Activated B cell treated with CpG ODN at 0.5 μM for 24 hours (primary cell): Measurements from ENCODE around the gene LHFPL6. TPM values are rescaled to one million over a fixed set of nuclear protein-coding genes. Genes with fewer than 3 reads are reported as not detected.

Experiments
- ATAC-seq: fragments of 200-7000 bp; cut with Tn5 transposase; one replicate; pipeline ENCODE4 v1.10.0; 2021; ENCODE audit warnings: low read depth, mild to moderate bottlenecking, moderate library complexity
- CTCF ChIA-PET: fragments of 350-600 bp; sonication (Branson Sonifier 250); formaldehyde crosslinking; loops from one replicate; lab custom pipeline; 2021; ENCODE audit warnings: antibody characterized with exemption; lab: Charles Lee
- POLR2A ChIA-PET: fragments of 350-600 bp; sonication (Branson Sonifier 250); formaldehyde crosslinking; loops from one replicate; lab custom pipeline; 2021; ENCODE audit warnings: antibody characterized with exemption; lab: Charles Lee
- DNase-seq: peaks from one replicate; pipeline ENCODE4 v3.0.0; 2022
- H3K27ac Mint-ChIP-seq: one replicate; pipeline ENCODE4 v1.8.0; 2020; ENCODE audit warnings: mixed read lengths
- H3K27me3 Mint-ChIP-seq: one replicate; pipeline ENCODE4 v1.8.0; 2021; ENCODE audit warnings: mixed read lengths
- H3K36me3 Mint-ChIP-seq: one replicate; pipeline ENCODE4 v1.8.0; 2021; ENCODE audit warnings: low read depth, mixed read lengths
- H3K4me1 Mint-ChIP-seq: one replicate; pipeline ENCODE4 v1.8.0; 2021; ENCODE audit warnings: mixed read lengths
- H3K4me3 Mint-ChIP-seq: one replicate; pipeline ENCODE4 v1.8.0; 2020; ENCODE audit warnings: mild to moderate bottlenecking, mixed read lengths
- H3K9me3 Mint-ChIP-seq: one replicate; pipeline ENCODE4 v1.8.0; 2020; ENCODE audit warnings: mixed read lengths
- intact Hi-C: fragments of 100-400 bp; cut with micrococcal nuclease; formaldehyde crosslinking; loops from one replicate; pipeline ENCODE4 v1.15.1; 2024
- total RNA-seq: library from RNA; stranded (reverse); gene quantifications from 2 replicates; pipeline ENCODE4 v1.2.3, GENCODE V29; 2022
- TF ChIP-seq, protein P1 (sequence below): fragments of 200-600 bp; IDR thresholded peaks from one replicate; pipeline ENCODE4 v1.8.0; 2022; ENCODE audit warnings: antibody characterized with exemption, mild to moderate bottlenecking

Gene LHFPL6
- total RNA-seq, 1 donor from 2014 or later = 0.13 TPM

DNA sequence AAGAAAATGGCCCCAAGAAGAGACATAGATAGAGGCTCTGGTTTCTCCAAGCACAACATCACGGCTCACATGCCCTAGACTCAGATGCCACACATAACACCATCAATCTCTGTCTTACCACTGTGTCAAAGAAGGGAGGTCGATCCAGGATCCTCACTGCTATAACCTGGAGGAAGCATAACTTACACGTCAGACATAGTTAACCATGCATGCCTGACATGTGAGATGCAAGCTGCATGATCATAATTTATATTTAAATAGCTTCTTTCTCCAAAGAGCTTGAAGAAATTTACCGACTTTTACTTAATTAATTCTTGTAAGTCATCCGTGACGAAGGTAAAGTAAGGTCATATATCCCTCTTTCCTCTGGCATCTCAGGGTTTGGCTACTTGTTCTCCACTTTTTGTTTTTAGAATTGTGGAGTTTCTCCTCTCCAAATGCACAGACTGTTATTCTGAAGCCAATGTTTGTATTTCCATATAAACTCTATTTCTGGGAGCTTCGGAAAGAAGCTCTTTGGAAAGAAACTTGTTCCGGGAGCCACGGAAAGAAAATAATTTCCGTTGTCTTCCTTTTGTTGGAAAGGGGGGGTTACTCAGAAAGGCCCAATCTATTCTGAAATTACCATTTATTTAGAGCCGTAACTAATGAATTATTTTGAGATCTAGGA, 205.6 kb downstream of the LHFPL6 start:
- TF ChIP-seq, protein P1, sequence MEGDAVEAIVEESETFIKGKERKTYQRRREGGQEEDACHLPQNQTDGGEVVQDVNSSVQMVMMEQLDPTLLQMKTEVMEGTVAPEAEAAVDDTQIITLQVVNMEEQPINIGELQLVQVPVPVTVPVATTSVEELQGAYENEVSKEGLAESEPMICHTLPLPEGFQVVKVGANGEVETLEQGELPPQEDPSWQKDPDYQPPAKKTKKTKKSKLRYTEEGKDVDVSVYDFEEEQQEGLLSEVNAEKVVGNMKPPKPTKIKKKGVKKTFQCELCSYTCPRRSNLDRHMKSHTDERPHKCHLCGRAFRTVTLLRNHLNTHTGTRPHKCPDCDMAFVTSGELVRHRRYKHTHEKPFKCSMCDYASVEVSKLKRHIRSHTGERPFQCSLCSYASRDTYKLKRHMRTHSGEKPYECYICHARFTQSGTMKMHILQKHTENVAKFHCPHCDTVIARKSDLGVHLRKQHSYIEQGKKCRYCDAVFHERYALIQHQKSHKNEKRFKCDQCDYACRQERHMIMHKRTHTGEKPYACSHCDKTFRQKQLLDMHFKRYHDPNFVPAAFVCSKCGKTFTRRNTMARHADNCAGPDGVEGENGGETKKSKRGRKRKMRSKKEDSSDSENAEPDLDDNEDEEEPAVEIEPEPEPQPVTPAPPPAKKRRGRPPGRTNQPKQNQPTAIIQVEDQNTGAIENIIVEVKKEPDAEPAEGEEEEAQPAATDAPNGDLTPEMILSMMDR = no peak
- Mint-ChIP-seq H3K36me3 (no peaks in the 10 kb centered on the region), H3K9me3 (no peaks in the 10 kb centered on the region), H3K27me3 (no peaks in the 10 kb centered on the region), H3K4me1 (no peaks in the 10 kb centered on the region), H3K27ac (no peak overlapping the region), H3K4me3 (no peak overlapping the region)
- ChIA-PET POLR2A (no interaction called here), CTCF (no interaction called here)
- intact Hi-C loops = no loop called here
- no peak for ATAC-seq
- DNase-seq = no peak

DNA sequence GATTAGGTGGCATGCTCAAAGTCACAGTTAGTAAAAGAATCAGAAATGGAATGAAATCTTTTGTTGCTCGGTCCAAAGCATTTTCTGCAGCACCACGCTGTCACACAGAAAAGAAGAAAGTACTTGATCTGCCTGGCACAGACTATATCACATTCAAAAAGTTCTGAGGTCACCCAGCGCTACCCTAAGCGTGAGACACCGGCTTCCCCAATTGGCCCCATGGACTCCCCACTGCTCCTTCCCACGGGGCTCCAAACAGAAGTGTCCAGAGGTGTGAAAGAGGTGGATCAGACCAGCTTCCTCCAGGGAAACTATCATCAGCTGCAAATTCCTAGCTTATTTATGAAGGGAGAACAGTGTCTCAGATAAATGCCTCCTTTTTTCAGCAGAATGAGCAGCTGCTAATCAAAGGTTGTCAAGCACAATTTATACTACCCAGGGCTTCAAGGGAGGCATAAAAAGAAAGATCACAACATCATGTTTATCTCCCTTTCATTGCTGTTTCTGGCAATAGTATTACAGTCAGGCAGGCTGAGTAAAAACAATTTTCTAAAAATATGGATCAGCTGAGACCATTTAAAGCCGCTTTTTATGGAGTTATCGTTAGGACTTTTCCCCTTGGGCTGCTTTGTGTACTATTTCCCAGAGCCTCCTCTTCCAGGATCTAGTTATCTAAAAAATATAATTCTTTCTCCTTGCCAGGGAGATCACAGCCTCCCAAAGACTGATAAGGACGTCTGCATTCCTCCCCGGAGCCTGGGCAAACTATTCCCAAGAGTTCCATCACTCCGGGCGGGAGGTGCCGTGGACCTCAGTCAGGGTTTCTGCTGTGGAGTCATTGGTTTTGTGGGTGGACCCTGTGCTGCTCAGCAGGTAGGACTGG, 208.0 kb downstream of the LHFPL6 start:
- Mint-ChIP-seq H3K9me3 (no peaks in the 10 kb centered on the region), H3K27me3 (no peaks in the 10 kb centered on the region), H3K36me3 (no peaks in the 10 kb centered on the region), H3K4me1 (no peaks in the 10 kb centered on the region), H3K4me3 (no peak overlapping the region), H3K27ac (no peak overlapping the region)
- CTCF ChIA-PET = no interaction called here
- TF ChIP-seq, protein P1 = no peak
- intact Hi-C loops = no loop called here
- no peak for DNase-seq
- no peak for ATAC-seq
- POLR2A ChIA-PET = no interaction called here

DNA sequence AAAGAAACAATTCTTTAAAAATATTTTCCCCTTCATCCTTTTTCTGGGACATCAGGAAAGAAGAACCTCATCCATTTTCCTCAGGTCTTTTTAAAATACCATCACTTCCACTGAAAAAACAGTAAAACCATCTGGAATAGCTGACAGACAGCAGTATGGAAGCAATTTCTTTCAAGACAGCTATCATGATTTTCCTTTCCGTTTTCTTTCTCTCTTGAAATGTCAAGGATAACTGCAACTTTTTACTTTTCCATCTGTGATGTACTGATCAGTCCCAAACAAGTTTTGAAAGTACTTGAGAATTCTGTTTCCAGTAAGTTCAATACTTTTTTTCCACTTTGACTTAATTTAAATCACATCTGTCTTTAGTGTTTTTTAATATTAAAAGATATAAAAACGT, 211.2 kb downstream of the LHFPL6 start:
- TF ChIP-seq, protein P1 = no peak
- ChIA-PET CTCF (no interaction called here), POLR2A (no interaction called here)
- DNase-seq (no peak), ATAC-seq (no peak)
- Mint-ChIP-seq H3K27me3 (no peaks in the 10 kb centered on the region), H3K27ac (no peak overlapping the region), H3K36me3 (no peaks in the 10 kb centered on the region), H3K9me3 (no peaks in the 10 kb centered on the region), H3K4me3 (no peak overlapping the region), H3K4me1 (no peaks in the 10 kb centered on the region)
- intact Hi-C loops = no loop called here

DNA sequence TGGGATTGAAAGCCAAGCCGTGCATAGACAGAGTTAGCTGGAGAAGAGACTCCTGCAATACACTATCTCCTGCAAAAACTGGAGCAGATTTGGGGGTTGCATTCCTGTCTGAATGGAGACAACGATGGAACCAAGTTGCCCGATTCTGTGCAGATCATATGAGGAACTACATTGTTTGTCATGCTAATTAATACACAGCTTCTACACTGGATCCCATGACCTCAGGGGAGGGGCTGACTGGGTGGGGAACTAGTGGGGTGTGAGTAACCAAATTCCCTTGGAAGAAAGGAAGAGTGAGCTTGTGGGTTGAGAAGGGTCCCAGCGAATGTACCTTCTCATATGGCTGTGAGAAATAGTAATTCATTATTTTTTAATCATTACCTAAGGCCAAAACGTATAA, 214.0 kb downstream of the LHFPL6 start:
- H3K27ac Mint-ChIP-seq = no peak overlapping the region
- no peaks in the 10 kb centered on the region for H3K36me3 Mint-ChIP-seq
- DNase-seq (no peak), ATAC-seq (no peak)
- no peaks in the 10 kb centered on the region for H3K9me3 Mint-ChIP-seq
- H3K4me3 Mint-ChIP-seq = no peak overlapping the region
- POLR2A ChIA-PET = no interaction called here
- no peaks in the 10 kb centered on the region for H3K4me1 Mint-ChIP-seq
- TF ChIP-seq, protein P1 = no peak
- intact Hi-C loops = no loop called here
- CTCF ChIA-PET = no interaction called here
- no peaks in the 10 kb centered on the region for H3K27me3 Mint-ChIP-seq

DNA sequence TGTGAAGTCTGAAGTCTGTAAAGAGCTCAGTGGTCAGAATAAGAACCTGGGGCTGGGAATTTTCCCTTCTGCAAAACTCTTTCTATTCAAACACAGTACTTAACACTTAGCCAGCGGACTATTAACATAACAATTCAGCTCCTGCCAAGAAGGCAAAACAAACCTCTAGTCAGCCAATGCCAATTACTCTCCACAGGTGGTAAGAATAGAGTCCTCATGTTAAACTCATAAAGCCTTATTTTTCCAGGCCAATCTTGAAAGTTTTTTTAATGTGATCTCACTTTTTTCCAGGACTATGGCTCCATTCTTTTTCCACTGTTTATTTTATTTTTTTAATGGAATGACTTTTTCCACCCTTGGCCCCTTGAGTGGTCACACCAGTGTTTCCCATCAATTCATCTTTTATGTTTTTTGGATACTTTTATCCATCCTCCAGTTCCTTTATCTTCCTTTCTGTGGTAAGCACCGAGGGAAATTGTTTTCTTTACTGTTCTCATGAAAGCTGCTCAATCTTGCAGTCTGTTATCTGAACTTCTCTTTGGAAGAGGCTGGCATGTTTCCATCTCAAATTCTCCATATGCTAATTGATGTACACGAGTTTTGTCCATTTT, 217.3 kb downstream of the LHFPL6 start:
- ChIA-PET CTCF (no interaction called here), POLR2A (no interaction called here)
- intact Hi-C loops = no loop called here
- Mint-ChIP-seq H3K27ac (no peak overlapping the region), H3K9me3 (no peaks in the 10 kb centered on the region), H3K27me3 (no peaks in the 10 kb centered on the region), H3K4me1 (no peaks in the 10 kb centered on the region), H3K36me3 (no peaks in the 10 kb centered on the region), H3K4me3 (no peak overlapping the region)
- DNase-seq (no peak), ATAC-seq (no peak)
- TF ChIP-seq, protein P1 = no peak
